ENCODE data around the gene COL4A2.

GRCh38 chr13:110329798-110330461, 22.8 kb downstream of the COL4A2 start:
- TF ChIP-seq CTCF (IDR thresholded peaks at IDR 0.05) (no peak), POLR2A (IDR thresholded peaks at IDR 0.05) (no peak)

Data from right lobe of liver (tissue), 4 donors.